ENCODE measurements around the gene RPS19.

RPS19 gene

DNA sequence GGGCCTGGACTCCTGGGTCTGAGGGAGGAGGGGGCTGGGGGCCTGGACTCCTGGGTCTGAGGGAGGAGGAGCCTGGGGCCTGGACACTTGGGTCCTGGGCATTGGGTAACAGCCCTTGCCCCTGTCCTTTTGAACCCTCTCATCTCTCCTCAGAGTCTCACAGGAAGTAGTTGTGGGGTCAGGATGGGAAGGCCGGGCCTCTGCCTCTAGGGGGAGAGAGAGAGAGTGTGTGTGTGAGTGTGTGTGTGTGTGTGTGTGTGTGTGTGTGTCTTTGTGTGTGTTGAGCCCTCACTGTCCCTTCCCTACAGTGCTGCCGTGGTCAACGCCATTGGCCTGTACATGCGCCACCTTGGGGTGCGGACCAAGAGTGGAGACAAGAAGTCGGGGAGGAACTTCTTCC, 33.8 kb downstream of the RPS19 start:
- Histone ChIP-seq H3K27ac (ENCODE audit: low read length) (no peak overlapping the region), H3K9me3 (ENCODE audit: insufficient read depth, low read depth, low read length) (no peaks in the 10 kb centered on the region), H3K4me3 (ENCODE audit: low read length) (no peak overlapping the region), H3K9ac (ENCODE audit: low read depth, low read length) (no peak overlapping the region), H3K36me3 (ENCODE audit: insufficient read depth, low read depth, low read length) (peaks cover 18% of the 10 kb centered on the region; the same call in 1 of the 2 replicates), H3K4me1 (ENCODE audit: insufficient read depth, low read length) (no peaks in the 10 kb centered on the region), H3K27me3 (ENCODE audit: insufficient read depth, low read length) (no peaks in the 10 kb centered on the region)

DNA sequence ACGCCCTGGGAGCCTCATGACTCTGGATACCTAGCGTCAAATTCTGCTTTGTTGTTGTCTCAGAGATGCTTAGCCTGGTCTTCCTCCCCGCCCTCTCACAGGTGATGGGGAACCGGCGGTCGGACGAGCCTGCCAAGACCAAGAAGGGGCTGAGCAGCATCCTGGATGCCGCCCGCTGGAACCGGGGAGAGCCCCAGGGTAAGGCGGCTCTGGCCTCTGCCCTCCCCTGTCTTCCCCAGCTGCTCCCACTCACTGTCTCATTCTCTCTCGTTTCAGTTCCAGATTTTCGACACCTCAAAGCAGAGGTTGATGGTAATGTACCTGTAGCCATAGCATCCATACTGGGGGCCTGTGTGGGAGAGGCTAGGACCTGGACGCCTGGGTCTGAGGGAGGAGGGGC, 34.3 kb downstream of the RPS19 start:
- H3K27me3 ChIP-seq (ENCODE audit: insufficient read depth, low read length), result no peaks in the 10 kb centered on the region
- H3K27ac ChIP-seq (ENCODE audit: low read length), result no peak overlapping the region
- H3K9ac ChIP-seq (ENCODE audit: low read depth, low read length), result no peak overlapping the region
- no peak overlapping the region for H3K4me3 ChIP-seq (ENCODE audit: low read length)
- H3K4me1 ChIP-seq (ENCODE audit: insufficient read depth, low read length), result no peaks in the 10 kb centered on the region
- no peaks in the 10 kb centered on the region for H3K9me3 ChIP-seq (ENCODE audit: insufficient read depth, low read depth, low read length)
- H3K36me3 ChIP-seq (ENCODE audit: insufficient read depth, low read depth, low read length), result peaks cover 15% of the 10 kb centered on the region; the same call in 1 of the 2 replicates

DNA sequence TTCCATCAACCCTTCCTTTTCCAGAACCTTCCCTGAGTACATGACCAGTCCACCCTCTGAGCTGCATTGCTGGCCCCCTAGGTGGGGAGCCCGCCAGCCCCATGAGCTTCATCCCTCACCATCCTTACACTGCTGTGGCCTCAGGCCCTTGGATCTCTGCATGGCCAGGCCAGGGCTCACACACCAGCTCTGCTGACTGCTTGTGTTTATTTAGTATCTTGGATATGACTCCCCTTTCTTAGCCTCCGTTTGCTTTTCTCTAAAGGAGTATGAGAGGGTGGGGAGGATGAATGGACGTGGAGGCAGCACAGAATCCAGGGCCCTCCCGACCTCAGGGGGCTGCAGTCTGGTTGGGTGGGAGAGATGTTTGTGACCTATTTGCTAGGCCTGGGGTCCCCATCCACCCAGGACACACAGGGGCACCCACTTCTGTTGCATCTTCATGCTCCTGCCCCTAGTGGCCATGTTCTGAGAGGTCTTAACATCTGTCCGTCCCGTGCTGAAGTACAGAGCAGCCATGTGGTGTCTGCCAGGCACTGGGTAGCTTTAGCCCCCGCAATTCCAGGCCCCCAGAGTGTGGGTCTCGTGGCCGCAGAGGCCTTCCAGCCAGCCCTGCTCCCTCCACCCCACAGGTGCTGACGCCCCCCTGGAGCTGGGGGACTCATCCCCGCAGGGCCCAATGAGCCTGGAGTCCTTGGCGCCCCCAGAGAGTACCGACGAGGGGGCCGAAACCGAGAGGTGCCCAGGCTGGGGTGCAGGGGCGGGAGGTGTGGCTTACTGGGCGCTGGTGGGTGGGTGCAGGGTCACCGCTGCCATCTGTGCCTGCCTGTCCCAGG, 35.9 kb downstream of the RPS19 start:
- H3K4me1 ChIP-seq (ENCODE audit: insufficient read depth, low read length), result no peaks in the 10 kb centered on the region
- no peak overlapping the region for H3K27ac ChIP-seq (ENCODE audit: low read length)
- no peaks in the 10 kb centered on the region for H3K27me3 ChIP-seq (ENCODE audit: insufficient read depth, low read length)
- no peak overlapping the region for H3K9ac ChIP-seq (ENCODE audit: low read depth, low read length)
- peaks cover 20% of the 10 kb centered on the region for H3K36me3 ChIP-seq (ENCODE audit: insufficient read depth, low read depth, low read length)
- H3K9me3 ChIP-seq (ENCODE audit: insufficient read depth, low read depth, low read length), result no peaks in the 10 kb centered on the region
- H3K4me3 ChIP-seq (ENCODE audit: low read length), result no peak overlapping the region

- Histone ChIP-seq H3K36me3 (ENCODE audit: insufficient read depth, low read depth, low read length) (peaks cover 22% of the 10 kb centered on the region), H3K9me3 (ENCODE audit: insufficient read depth, low read depth, low read length) (no peaks in the 10 kb centered on the region), H3K27ac (ENCODE audit: low read length) (no peak overlapping the region), H3K27me3 (ENCODE audit: insufficient read depth, low read length) (no peaks in the 10 kb centered on the region), H3K4me1 (ENCODE audit: insufficient read depth, low read length) (no peaks in the 10 kb centered on the region), H3K9ac (ENCODE audit: low read depth, low read length) (no peak overlapping the region), H3K4me3 (ENCODE audit: low read length) (no peak overlapping the region)
These were observed 36.5 kb downstream of the RPS19 start for GRCh38 chr19:41896581-41896942.

DNA sequence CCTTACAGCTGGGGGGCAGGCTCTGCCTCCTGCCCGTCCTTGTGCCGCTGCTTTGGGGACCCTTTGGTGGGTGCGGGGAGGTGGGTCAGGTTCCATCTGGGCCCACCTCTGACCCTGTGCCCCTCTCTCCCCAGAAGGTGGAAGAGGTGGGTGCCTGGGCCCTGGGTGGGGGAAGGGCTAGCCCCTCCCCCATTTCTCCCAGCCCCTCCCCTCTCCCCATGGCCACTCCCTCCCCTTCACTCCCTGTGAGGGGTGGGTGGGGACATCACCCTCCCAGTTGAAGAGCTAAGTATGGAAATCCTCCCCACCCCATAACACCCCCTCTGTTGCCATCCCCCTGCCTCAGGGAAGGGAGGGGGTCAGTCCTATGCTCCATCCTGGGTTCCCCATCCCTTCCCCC, 37.1 kb downstream of the RPS19 start:
- Histone ChIP-seq H3K4me3 (ENCODE audit: low read length) (no peak overlapping the region), H3K27me3 (ENCODE audit: insufficient read depth, low read length) (no peaks in the 10 kb centered on the region), H3K9me3 (ENCODE audit: insufficient read depth, low read depth, low read length) (no peaks in the 10 kb centered on the region), H3K36me3 (ENCODE audit: insufficient read depth, low read depth, low read length) (peaks cover 28% of the 10 kb centered on the region), H3K9ac (ENCODE audit: low read depth, low read length) (no peak overlapping the region), H3K4me1 (ENCODE audit: insufficient read depth, low read length) (no peaks in the 10 kb centered on the region), H3K27ac (ENCODE audit: low read length) (no peak overlapping the region)

DNA sequence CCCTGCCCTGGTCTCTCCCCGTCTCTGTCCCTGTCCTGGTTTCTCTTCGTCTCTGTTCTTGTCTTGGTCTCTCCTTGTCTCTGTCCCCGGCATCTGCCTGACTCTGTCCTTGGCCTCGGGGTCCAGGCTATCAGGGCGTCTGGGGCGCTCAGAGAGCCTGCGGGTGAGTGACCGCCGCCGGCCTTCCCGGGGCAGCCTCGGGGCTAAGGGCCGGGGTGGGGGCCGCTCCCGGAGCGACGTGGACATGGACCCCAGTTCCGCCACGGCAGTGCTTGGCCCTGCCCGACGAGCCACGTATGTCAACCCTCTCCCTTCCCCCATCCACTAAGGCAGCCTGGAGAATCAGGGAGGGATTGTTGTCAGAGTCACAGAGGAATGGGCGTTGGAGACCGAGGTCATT, 37.8 kb downstream of the RPS19 start:
- Histone ChIP-seq H3K4me3 (ENCODE audit: low read length) (no peak overlapping the region), H3K9me3 (ENCODE audit: insufficient read depth, low read depth, low read length) (no peaks in the 10 kb centered on the region), H3K27ac (ENCODE audit: low read length) (no peak overlapping the region), H3K36me3 (ENCODE audit: insufficient read depth, low read depth, low read length) (peaks cover 34% of the 10 kb centered on the region), H3K9ac (ENCODE audit: low read depth, low read length) (no peak overlapping the region), H3K4me1 (ENCODE audit: insufficient read depth, low read length) (no peaks in the 10 kb centered on the region), H3K27me3 (ENCODE audit: insufficient read depth, low read length) (no peaks in the 10 kb centered on the region)

DNA sequence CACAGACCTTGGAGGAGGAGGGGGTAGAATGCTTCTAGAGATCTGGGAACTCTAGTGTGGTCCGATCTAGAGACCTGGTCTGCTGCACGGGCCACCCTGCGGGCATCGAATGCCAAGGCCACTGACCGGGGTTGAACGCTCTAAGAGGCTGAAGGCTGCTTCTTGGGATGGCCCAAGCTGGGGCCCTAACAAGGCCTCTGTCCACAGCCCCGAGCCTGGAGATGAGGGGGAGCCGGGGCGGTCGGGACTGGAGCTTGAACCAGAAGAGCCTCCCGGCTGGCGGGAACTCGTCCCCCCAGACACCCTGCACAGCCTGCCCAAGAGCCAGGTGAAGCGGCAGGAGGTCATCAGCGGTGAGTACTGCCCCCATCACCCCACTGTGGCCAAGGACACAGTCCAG, 38.2 kb downstream of the RPS19 start:
- no peak overlapping the region for H3K4me3 ChIP-seq (ENCODE audit: low read length)
- no peak overlapping the region for H3K27ac ChIP-seq (ENCODE audit: low read length)
- H3K4me1 ChIP-seq (ENCODE audit: insufficient read depth, low read length), result no peaks in the 10 kb centered on the region
- no peaks in the 10 kb centered on the region for H3K27me3 ChIP-seq (ENCODE audit: insufficient read depth, low read length)
- H3K36me3 ChIP-seq (ENCODE audit: insufficient read depth, low read depth, low read length), result peaks cover 38% of the 10 kb centered on the region
- no peaks in the 10 kb centered on the region for H3K9me3 ChIP-seq (ENCODE audit: insufficient read depth, low read depth, low read length)
- H3K9ac ChIP-seq (ENCODE audit: low read depth, low read length), result no peak overlapping the region

- no peak overlapping the region for H3K4me3 ChIP-seq (ENCODE audit: low read length)
- H3K9ac ChIP-seq (ENCODE audit: low read depth, low read length), result no peak overlapping the region
- peaks cover 59% of the 10 kb centered on the region for H3K36me3 ChIP-seq (ENCODE audit: insufficient read depth, low read depth, low read length)
- no peaks in the 10 kb centered on the region for H3K4me1 ChIP-seq (ENCODE audit: insufficient read depth, low read length)
- H3K27ac ChIP-seq (ENCODE audit: low read length), result no peak overlapping the region
- no peaks in the 10 kb centered on the region for H3K9me3 ChIP-seq (ENCODE audit: insufficient read depth, low read depth, low read length)
- no peaks in the 10 kb centered on the region for H3K27me3 ChIP-seq (ENCODE audit: insufficient read depth, low read length)
These were observed 41.8 kb downstream of the RPS19 start for GRCh38 chr19:41901707-41902360.

- H3K4me3 ChIP-seq (ENCODE audit: low read length), result no peak overlapping the region
- H3K27me3 ChIP-seq (ENCODE audit: insufficient read depth, low read length), result no peaks in the 10 kb centered on the region
- H3K27ac ChIP-seq (ENCODE audit: low read length), result no peak overlapping the region
- H3K9me3 ChIP-seq (ENCODE audit: insufficient read depth, low read depth, low read length), result no peaks in the 10 kb centered on the region
- peaks cover 59% of the 10 kb centered on the region for H3K36me3 ChIP-seq (ENCODE audit: insufficient read depth, low read depth, low read length)
- no peak overlapping the region for H3K9ac ChIP-seq (ENCODE audit: low read depth, low read length)
- H3K4me1 ChIP-seq (ENCODE audit: insufficient read depth, low read length), result no peaks in the 10 kb centered on the region
These were observed 42.5 kb downstream of the RPS19 start for GRCh38 chr19:41902594-41902993.

DNA sequence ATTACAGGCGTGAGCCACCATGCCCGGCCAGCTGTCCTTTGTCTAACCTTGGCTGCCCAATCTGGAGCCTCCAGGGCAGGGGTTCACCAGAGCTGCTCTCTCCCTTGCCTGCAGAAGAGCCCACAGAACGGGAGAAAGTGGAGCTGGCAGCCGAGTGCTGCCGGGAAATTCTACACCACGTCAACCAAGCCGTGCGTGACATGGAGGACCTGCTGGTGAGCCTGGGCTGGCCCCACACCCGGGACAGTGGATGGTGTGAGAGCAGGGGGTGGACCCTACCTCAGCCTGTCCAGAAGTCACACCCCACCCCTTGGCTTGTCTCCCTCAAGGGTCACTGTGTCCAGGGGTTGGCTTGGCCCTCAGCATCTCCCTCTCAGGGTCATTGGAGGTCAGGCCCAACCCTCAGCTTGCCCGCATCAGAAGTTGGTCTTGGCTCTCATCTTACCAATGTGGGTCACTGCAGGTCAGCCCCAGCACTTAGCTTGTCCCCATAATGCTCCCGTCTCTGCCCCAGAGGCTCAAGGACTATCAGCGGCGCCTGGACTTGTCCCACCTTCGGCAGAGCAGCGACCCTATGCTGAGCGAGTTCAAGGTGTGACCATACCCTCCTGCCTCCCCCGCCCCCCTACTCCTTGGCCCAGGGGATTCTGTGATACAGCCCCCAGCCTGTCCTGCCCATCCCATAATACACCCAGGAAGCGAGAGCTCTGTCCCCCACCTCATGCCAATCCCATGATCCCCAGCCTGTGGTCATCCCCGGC, 43.3 kb downstream of the RPS19 start:
- Histone ChIP-seq H3K4me1 (ENCODE audit: insufficient read depth, low read length) (no peaks in the 10 kb centered on the region), H3K4me3 (ENCODE audit: low read length) (no peak overlapping the region), H3K27me3 (ENCODE audit: insufficient read depth, low read length) (no peaks in the 10 kb centered on the region), H3K9me3 (ENCODE audit: insufficient read depth, low read depth, low read length) (no peaks in the 10 kb centered on the region), H3K36me3 (ENCODE audit: insufficient read depth, low read depth, low read length) (peaks cover 57% of the 10 kb centered on the region), H3K9ac (ENCODE audit: low read depth, low read length) (no peak overlapping the region), H3K27ac (ENCODE audit: low read length) (no peak overlapping the region)

DNA sequence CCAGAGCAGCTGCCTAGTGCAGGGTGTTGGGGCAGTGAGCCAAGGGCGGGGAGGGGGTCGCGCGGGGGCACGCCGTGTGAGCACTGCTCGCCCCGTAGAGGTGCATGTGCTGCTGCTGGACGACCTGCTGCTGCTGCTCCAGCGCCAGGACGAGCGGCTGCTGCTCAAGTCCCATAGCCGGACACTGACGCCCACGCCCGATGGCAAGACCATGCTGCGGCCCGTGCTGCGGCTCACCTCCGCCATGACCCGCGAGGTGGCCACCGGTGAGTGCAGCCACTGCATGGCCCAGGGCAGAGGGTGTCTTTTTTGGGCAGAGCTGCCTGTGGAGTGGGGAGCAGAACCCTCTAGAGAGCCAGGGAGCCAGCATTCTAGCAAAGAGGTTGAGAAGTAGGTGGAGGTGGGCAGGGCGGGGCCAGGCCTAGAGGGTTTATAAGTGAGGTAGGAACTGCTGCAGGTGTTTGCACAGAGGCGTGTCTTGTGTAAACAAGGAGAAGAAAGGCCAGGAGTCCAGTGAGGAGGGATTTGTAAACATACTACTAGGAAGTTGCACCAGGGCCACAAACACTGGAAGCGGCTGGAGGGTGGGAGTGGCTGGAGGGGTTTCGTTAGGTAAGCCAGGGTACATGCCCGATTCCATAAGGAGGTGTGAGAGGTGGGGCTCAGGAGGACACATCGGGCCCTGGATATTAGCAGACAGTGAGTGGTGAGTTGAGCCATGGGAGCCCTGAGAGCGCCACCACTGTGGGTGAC, 44.2 kb downstream of the RPS19 start:
- Histone ChIP-seq H3K36me3 (ENCODE audit: insufficient read depth, low read depth, low read length) (peaks cover 53% of the 10 kb centered on the region), H3K9ac (ENCODE audit: low read depth, low read length) (no peak overlapping the region), H3K4me1 (ENCODE audit: insufficient read depth, low read length) (no peaks in the 10 kb centered on the region), H3K27ac (ENCODE audit: low read length) (no peak overlapping the region), H3K9me3 (ENCODE audit: insufficient read depth, low read depth, low read length) (no peaks in the 10 kb centered on the region), H3K27me3 (ENCODE audit: insufficient read depth, low read length) (peaks cover 6% of the 10 kb centered on the region), H3K4me3 (ENCODE audit: low read length) (no peak overlapping the region)

Data from iPS-20b (cell line).